Panc1 (cell line): ENCODE measurements around the gene SERPINB1. TPM values are rescaled to one million over a fixed set of nuclear protein-coding genes. Genes with fewer than 3 reads are reported as not detected.

ENCODE experiments used
- ATAC-seq: fragments of 200-7000 bp; cut with Tn5 transposase; 2 replicates; pipeline ENCODE4 v1.9.1; 2020; ENCODE audit warnings: mild to moderate bottlenecking, moderate library complexity
- BruUV-seq: library from RNA; stranded (reverse); fragments of 400-500 nt; replicated peaks from 2 replicates; lab custom pipeline; 2021; lab: Mats Ljungman, UMichigan
- CTCF ChIA-PET: fragments of 300-600 bp; sonication (Branson Sonifier 250); formaldehyde crosslinking; loops from one replicate; lab custom pipeline; 2022; ENCODE audit warnings: antibody characterized with exemption; lab: Charles Lee
- POLR2A ChIA-PET: fragments of 300-600 bp; sonication (Branson Sonifier 250); formaldehyde crosslinking; loops from one replicate; lab custom pipeline; 2022; ENCODE audit warnings: antibody characterized with exemption; lab: Charles Lee
- DNase-seq: peaks from one replicate; pipeline ENCODE4 v3.0.0-alpha.2; 2010; ENCODE audit warnings: low read depth, low spot score
- H3K27ac ChIP-seq: 2 replicates; pipeline ENCODE4 v1.5.1; 2011; ENCODE audit warnings: mild to moderate bottlenecking, low read length, inconsistent platforms
- H3K27me3 ChIP-seq: fragments of 200-500 bp; sonication (Bioruptor generic); 2 replicates; pipeline ENCODE4 v1.6.0; 2014; ENCODE audit warnings: low read length, inconsistent platforms; ENCODE audit not compliant: control insufficient read depth, insufficient read depth
- H3K36me3 ChIP-seq: fragments of 200-500 bp; sonication (Bioruptor generic); 2 replicates; pipeline ENCODE4 v1.5.1; 2014; ENCODE audit warnings: inconsistent platforms, mild to moderate bottlenecking, low read length, moderate library complexity; ENCODE audit not compliant: control insufficient read depth, insufficient read depth
- H3K4me1 ChIP-seq: 2 replicates; pipeline ENCODE4 v1.5.1; 2011; ENCODE audit warnings: inconsistent platforms, mild to moderate bottlenecking, low read length, moderate library complexity; ENCODE audit not compliant: control insufficient read depth, insufficient read depth
- H3K4me3 ChIP-seq, 2 experiments: 2 replicates each; pipeline ENCODE4 v1.5.1; 2011 to 2012; ENCODE audit warnings: low read depth in 2 of 2, low read length in 2 of 2, mild to moderate bottlenecking in 2 of 2, inconsistent platforms in 1 of 2, moderate library complexity in 1 of 2
- H3K9me3 ChIP-seq: fragments of 200-500 bp; sonication (Bioruptor generic); 2 replicates; pipeline ENCODE4 v1.5.1; 2014; ENCODE audit warnings: low read depth, mild to moderate bottlenecking, inconsistent platforms, low read length, moderate library complexity; ENCODE audit not compliant: control insufficient read depth, insufficient read depth
- POLR2AphosphoS5 ChIP-seq: IDR thresholded peaks from 2 replicates; pipeline ENCODE4 v1.6.1; 2012; ENCODE audit warnings: mild to moderate bottlenecking, low read depth, low read length, moderate library complexity
- REST ChIP-seq, 2 experiments: IDR thresholded peaks; 2 replicates each; pipeline ENCODE4 v1.6.1; 2011 to 2012; ENCODE audit warnings: low read depth in 2 of 2, control low read depth in 1 of 2, low read length in 1 of 2, mild to moderate bottlenecking in 1 of 2, moderate library complexity in 1 of 2; ENCODE audit not compliant: insufficient read depth in 1 of 2
- SIN3A ChIP-seq: IDR thresholded peaks from 2 replicates; pipeline ENCODE4 v1.6.1; 2012; ENCODE audit warnings: low read depth, mild to moderate bottlenecking, low read length, moderate library complexity, borderline replicate concordance; ENCODE audit not compliant: insufficient read depth
- TCF7L2 ChIP-seq: IDR thresholded peaks from 2 replicates; pipeline ENCODE4 v1.6.1; 2011; ENCODE audit warnings: mild to moderate bottlenecking, low read depth, low read length, inconsistent platforms
- in situ Hi-C: cut with HindIII; loops from 2 replicates; pipeline ENCODE4 v1.10.0; 2016; ENCODE audit warnings: low sequenced_read_pairs, low pct_unique_long_range_greater_than_20kb
- intact Hi-C: fragments of 100-400 bp; cut with micrococcal nuclease; formaldehyde crosslinking; loops from one replicate; pipeline ENCODE4 v1.10.0; 2022; ENCODE audit not compliant: unreplicated experiment
- total RNA-seq: library from RNA; stranded (reverse); gene quantifications from one replicate; pipeline ENCODE4 v1.2.1, GENCODE V29; 2021; ENCODE audit not compliant: unreplicated experiment
- TF ChIP-seq, protein P1 (sequence below): fragments of 450-650 bp; IDR thresholded peaks from 2 replicates; pipeline ENCODE4 v1.5.1; 2017; ENCODE audit warnings: mild to moderate bottlenecking

Gene SERPINB1
- total RNA-seq, 1 experiment from 2014 or later, result 40.8 TPM

DNA sequence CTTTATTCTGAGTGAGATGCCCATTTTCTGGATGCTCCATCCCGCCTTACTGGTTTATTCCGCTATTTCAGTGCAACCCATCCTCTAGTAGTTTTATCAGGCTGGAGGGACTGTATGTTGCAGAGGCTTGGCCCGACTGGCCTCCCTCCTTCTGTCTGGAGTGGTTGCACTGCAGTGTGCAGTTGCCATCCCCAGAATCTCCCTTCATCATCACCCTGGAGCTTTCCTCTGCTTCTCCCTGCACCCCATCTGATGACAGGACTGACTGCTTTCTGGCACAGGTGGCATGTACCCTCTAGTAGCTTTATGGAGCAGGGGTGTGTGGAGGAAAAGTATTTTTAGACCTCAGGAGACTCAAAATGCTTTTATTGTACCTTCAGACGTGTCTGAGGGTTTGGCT is 55.4 kb downstream of the SERPINB1 start:
- ATAC-seq (no peak), DNase-seq (no peak)
- POLR2A ChIA-PET, result no interaction called here
- Histone ChIP-seq H3K4me3 (no peak overlapping the region), H3K27me3 (no peaks in the 10 kb centered on the region), H3K4me1 (peaks cover 9% of the 10 kb centered on the region; the same call in 1 of the 2 replicates), H3K36me3 (peaks cover 4% of the 10 kb centered on the region), H3K9me3 (no peaks in the 10 kb centered on the region), H3K27ac (no peak overlapping the region)
- BruUV-seq, result no TSS peak
- in situ Hi-C loops, result no loop called here
- intact Hi-C loops, result no loop called here
- TF ChIP-seq POLR2AphosphoS5 (no peak), REST (IDR thresholded peaks at IDR 0.05; ENCODE audit: insufficient read depth in 1 of 2, low read depth in 2 of 2, low read length in 1 of 2) (no peak)
- CTCF ChIA-PET, result no interaction called here

DNA sequence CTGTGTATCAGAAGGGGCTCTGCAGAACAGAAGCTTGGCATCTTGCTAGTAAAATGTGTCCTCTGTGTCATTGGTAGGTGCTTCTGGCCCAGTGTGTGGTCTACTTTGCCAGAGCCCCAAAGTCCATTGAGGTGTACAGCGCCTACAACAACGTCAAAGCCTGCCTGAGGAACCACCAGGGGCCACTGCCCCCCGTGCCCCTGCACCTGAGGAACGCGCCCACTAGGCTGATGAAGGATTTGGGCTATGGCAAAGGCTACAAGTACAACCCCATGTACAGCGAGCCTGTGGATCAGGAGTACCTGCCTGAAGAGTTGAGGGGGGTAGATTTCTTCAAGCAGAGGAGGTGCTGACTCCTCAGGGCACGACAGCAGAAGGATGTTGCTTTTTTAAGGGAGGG is 56.7 kb downstream of the SERPINB1 start:
- Histone ChIP-seq H3K36me3 (peaks cover 8% of the 10 kb centered on the region), H3K27ac (no peak overlapping the region), H3K4me3 (no peak overlapping the region), H3K27me3 (no peaks in the 10 kb centered on the region), H3K9me3 (no peaks in the 10 kb centered on the region), H3K4me1 (no peaks in the 10 kb centered on the region)
- no TSS peak for BruUV-seq
- DNase-seq (no peak), ATAC-seq (no peak)
- POLR2A ChIA-PET, result no interaction called here
- TF ChIP-seq, protein P1, sequence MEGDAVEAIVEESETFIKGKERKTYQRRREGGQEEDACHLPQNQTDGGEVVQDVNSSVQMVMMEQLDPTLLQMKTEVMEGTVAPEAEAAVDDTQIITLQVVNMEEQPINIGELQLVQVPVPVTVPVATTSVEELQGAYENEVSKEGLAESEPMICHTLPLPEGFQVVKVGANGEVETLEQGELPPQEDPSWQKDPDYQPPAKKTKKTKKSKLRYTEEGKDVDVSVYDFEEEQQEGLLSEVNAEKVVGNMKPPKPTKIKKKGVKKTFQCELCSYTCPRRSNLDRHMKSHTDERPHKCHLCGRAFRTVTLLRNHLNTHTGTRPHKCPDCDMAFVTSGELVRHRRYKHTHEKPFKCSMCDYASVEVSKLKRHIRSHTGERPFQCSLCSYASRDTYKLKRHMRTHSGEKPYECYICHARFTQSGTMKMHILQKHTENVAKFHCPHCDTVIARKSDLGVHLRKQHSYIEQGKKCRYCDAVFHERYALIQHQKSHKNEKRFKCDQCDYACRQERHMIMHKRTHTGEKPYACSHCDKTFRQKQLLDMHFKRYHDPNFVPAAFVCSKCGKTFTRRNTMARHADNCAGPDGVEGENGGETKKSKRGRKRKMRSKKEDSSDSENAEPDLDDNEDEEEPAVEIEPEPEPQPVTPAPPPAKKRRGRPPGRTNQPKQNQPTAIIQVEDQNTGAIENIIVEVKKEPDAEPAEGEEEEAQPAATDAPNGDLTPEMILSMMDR, result no peak
- TF ChIP-seq TCF7L2 (no peak), SIN3A (no peak), POLR2AphosphoS5 (no peak), REST (IDR thresholded peaks at IDR 0.05; ENCODE audit: insufficient read depth in 1 of 2, low read depth in 2 of 2, low read length in 1 of 2) (no peak)
- in situ Hi-C loops (no loop called here), intact Hi-C loops (no loop called here)
- CTCF ChIA-PET, result no interaction called here
